ENCODE measurements around the gene MTPN.

MTPN gene

GRCh38 chr7:135922263-135922662, 54.9 kb downstream of the MTPN start:
- DNase-seq, result no peak

- DNase-seq, result no peak
Measured at GRCh38 chr7:135920478-135920877, 56.7 kb downstream of the MTPN start.

- DNase-seq, result no peak
Measured at GRCh38 chr7:135919071-135919841, 57.9 kb downstream of the MTPN start.

- no peak for DNase-seq
Measured at GRCh38 chr7:135918134-135918533, 59.0 kb downstream of the MTPN start.

GRCh38 chr7:135917721-135918120, 59.4 kb downstream of the MTPN start:
- DNase-seq, result no peak

GRCh38 chr7:135914346-135914745, 62.8 kb downstream of the MTPN start:
- DNase-seq, result no peak

GRCh38 chr7:135913404-135913803, 63.8 kb downstream of the MTPN start:
- no peak for DNase-seq

GRCh38 chr7:135911099-135911498, 66.1 kb downstream of the MTPN start:
- DNase-seq, result no peak

- DNase-seq, result no peak
Measured at GRCh38 chr7:135910393-135911036, 66.6 kb downstream of the MTPN start.

GRCh38 chr7:135905858-135906257, 71.3 kb downstream of the MTPN start:
- no peak for DNase-seq

- DNase-seq, result no peak
Measured at GRCh38 chr7:135905355-135905754, 71.8 kb downstream of the MTPN start.

- DNase-seq, result no peak
Measured at GRCh38 chr7:135904282-135904681, 72.9 kb downstream of the MTPN start.

- DNase-seq, result no peak
Measured at GRCh38 chr7:135901585-135902540, 75.3 kb downstream of the MTPN start.

GRCh38 chr7:135900065-135900546, 77.1 kb downstream of the MTPN start:
- DNase-seq, result no peak

- DNase-seq, result no peak
Measured at GRCh38 chr7:135899458-135900064, 77.6 kb downstream of the MTPN start.

- DNase-seq, result no peak
Measured at GRCh38 chr7:135898226-135898625, 78.9 kb downstream of the MTPN start.

- no peak for DNase-seq
Measured at GRCh38 chr7:135894816-135895215, 82.3 kb downstream of the MTPN start.

- no peak for DNase-seq
Measured at GRCh38 chr7:135889823-135890222, 87.3 kb downstream of the MTPN start.

GRCh38 chr7:135888740-135889139, 88.4 kb downstream of the MTPN start:
- no peak for DNase-seq

GRCh38 chr7:135886345-135887132, 90.6 kb downstream of the MTPN start:
- no peak for DNase-seq

- no peak for DNase-seq
Measured at GRCh38 chr7:135884495-135885232, 92.5 kb downstream of the MTPN start.

All from activated T-cell treated with anti-CD3 and anti-CD28 coated beads, Interleukin-2, amount 50 U/mL, for 1 hour (primary cell).